ENCODE results near the gene C1QTNF5.

GRCh38 chr11:119339589-119340334 lies 921 bp downstream of the C1QTNF5 start:
- TF ChIP-seq CTCF (IDR thresholded peaks at IDR 0.05; ENCODE audit: insufficient read depth, low read length) (peak; percentile 27), REST (IDR thresholded peaks at IDR 0.05; ENCODE audit: insufficient replicate concordance, low read depth) (no peak), POLR2AphosphoS5 (IDR thresholded peaks at IDR 0.05; ENCODE audit: low read depth) (no peak)

Data from HL-60 (cell line).